HepG2 (cell line): ENCODE data around the gene SDHAF3. TPM values are rescaled to one million over a fixed set of nuclear protein-coding genes. Genes with fewer than 3 reads are reported as not detected.
A peak's percentile ranks its signal among the peaks of the same experiment; 100 is the strongest.

Experiments used
- ATAC-seq: fragments of 200-7000 bp; cut with Tn5 transposase; 3 replicates; pipeline ENCODE4 v1.9.1; 2020; ENCODE audit warnings: mild to moderate bottlenecking, moderate library complexity
- BruUV-seq: library from RNA; stranded (reverse); fragments of 400-500 nt; replicated peaks from 2 replicates; lab custom pipeline; 2021; lab: Mats Ljungman, UMichigan
- CTCF ChIA-PET: fragments of 300-600 bp; formaldehyde crosslinking; extraction: SDS; loops from one replicate; lab custom pipeline; 2021; ENCODE audit warnings: low total read pairs, inconsistent platforms, low intra/inter-chr PET ratio; lab: Yijun Ruan, JAX
- POLR2A ChIA-PET: fragments of 350-600 bp; sonication (Branson Sonifier 250); formaldehyde crosslinking; loops from one replicate; lab custom pipeline; 2020; ENCODE audit warnings: antibody characterized with exemption, inconsistent platforms; lab: Yijun Ruan, JAX
- DNase-seq: peaks from one replicate; pipeline ENCODE4 v3.0.0-alpha.2; 2015; ENCODE audit warnings: low spot score
- FAIRE-seq: peaks from 3 replicates; lab custom pipeline; 2011; peaks lifted over from hg19 to GRCh38; lab: Jason Lieb, UNC
- H2AFZ ChIP-seq: one replicate; pipeline ENCODE4 v1.6.1; 2011; ENCODE audit warnings: low read length, inconsistent platforms
- H3K27ac ChIP-seq: fragments of 300-600 bp; 3 replicates; pipeline ENCODE4 v1.8.0; 2011; ENCODE audit warnings: mixed run types, mild to moderate bottlenecking, mixed read lengths, low read length, inconsistent platforms; ENCODE audit not compliant: insufficient read depth; ENCODE audit errors: extremely low read length
- H3K27me3 ChIP-seq, 2 experiments: fragments of 200-600 bp in 1 of 2; 2 replicates in 1 of 2; 3 replicates in 1 of 2; pipeline versions ENCODE4 v1.6.0 to v1.8.0; 2011; ENCODE audit warnings: low read length in 2 of 2, mild to moderate bottlenecking in 2 of 2, moderate library complexity in 2 of 2, inconsistent platforms in 1 of 2; ENCODE audit not compliant: insufficient read depth in 2 of 2, control insufficient read depth in 1 of 2
- H3K36me3 ChIP-seq, 2 experiments: fragments of 200-600 bp in 1 of 2; replicated peaks in 1 of 2; 2 replicates in 1 of 2; 3 replicates in 1 of 2; pipeline versions ENCODE4 v1.5.1 to v1.8.0; 2011; ENCODE audit warnings: low read length in 2 of 2, inconsistent platforms in 1 of 2; ENCODE audit not compliant: insufficient read depth in 2 of 2, control insufficient read depth in 1 of 2
- H3K4me1 ChIP-seq: 2 replicates; pipeline ENCODE4 v1.5.1; 2012; ENCODE audit warnings: low read length, inconsistent platforms; ENCODE audit not compliant: insufficient read depth
- H3K4me2 ChIP-seq: 2 replicates; pipeline ENCODE4 v1.6.0; 2011; ENCODE audit warnings: low read depth, low read length, inconsistent platforms
- H3K4me3 ChIP-seq, 3 experiments: fragments of 200-600 bp in 1 of 3; sonication (generic), shearing (Covaris generic) in 1 of 3; replicated peaks in 1 of 3; 2 replicates each; pipeline ENCODE4 v1.5.1; 2011 to 2016; ENCODE audit warnings: low read length in 3 of 3, inconsistent platforms in 2 of 3, low read depth in 2 of 3, mild to moderate bottlenecking in 2 of 3, control low read depth in 1 of 3, mixed read lengths in 1 of 3; ENCODE audit not compliant: insufficient read depth in 1 of 3
- H3K79me2 ChIP-seq: one replicate; pipeline ENCODE4 v1.6.1; 2011; ENCODE audit warnings: low read length, inconsistent platforms; ENCODE audit not compliant: insufficient read depth
- H3K9ac ChIP-seq: 2 replicates; pipeline ENCODE4 v1.6.0; 2011; ENCODE audit warnings: mild to moderate bottlenecking, low read depth, low read length, inconsistent platforms; ENCODE audit not compliant: insufficient read depth
- H3K9me3 ChIP-seq: 2 replicates; pipeline ENCODE4 v1.5.1; 2012; ENCODE audit warnings: mild to moderate bottlenecking, low read length
- H4K20me1 ChIP-seq: 2 replicates; pipeline ENCODE4 v1.6.0; 2011; ENCODE audit warnings: inconsistent platforms, mild to moderate bottlenecking, low read length, moderate library complexity; ENCODE audit not compliant: insufficient read depth
- CHD2 ChIP-seq: IDR thresholded peaks from 2 replicates; pipeline ENCODE4 v1.6.1; 2011; ENCODE audit warnings: low read depth, low read length, improper control_type of control experiment
- GATA4 ChIP-seq: sonication (generic); IDR thresholded peaks from 2 replicates; pipeline ENCODE4 v1.6.1; 2016; ENCODE audit warnings: antibody characterized with exemption, low read depth, borderline replicate concordance
- HES4 ChIP-seq: sonication (generic); formaldehyde crosslinking; IDR thresholded peaks from 2 replicates; pipeline ENCODE4 v1.9.0; 2021; ENCODE audit warnings: mild to moderate bottlenecking, missing genetic modification reagents, borderline replicate concordance
- NFE2 ChIP-seq: sonication (generic); formaldehyde crosslinking; IDR thresholded peaks from 2 replicates; pipeline ENCODE4 v1.4.0; 2020; ENCODE audit warnings: missing genetic modification reagents
- PHF20 ChIP-seq: sonication (generic); formaldehyde crosslinking; IDR thresholded peaks from 2 replicates; pipeline ENCODE4 v1.5.0; 2020; ENCODE audit warnings: mild to moderate bottlenecking, missing genetic modification reagents
- RCOR2 ChIP-seq: IDR thresholded peaks from 2 replicates; pipeline ENCODE4 v1.6.1; 2016; ENCODE audit warnings: missing biosample characterization, missing genetic modification reagents
- SRSF1 ChIP-seq: fragments of 200-400 bp; formaldehyde crosslinking; optimal IDR thresholded peaks from 2 replicates; pipeline ENCODE3; 2017; ENCODE audit warnings: mild to moderate bottlenecking, low read depth, low read length, moderate library complexity
- TBP ChIP-seq: sonication (generic); formaldehyde crosslinking; IDR thresholded peaks from 2 replicates; pipeline ENCODE4 v1.5.0; 2020; ENCODE audit warnings: missing genetic modification reagents
- THAP11 ChIP-seq: IDR thresholded peaks from 2 replicates; pipeline ENCODE4 v1.6.1; 2016; ENCODE audit warnings: missing biosample characterization, missing genetic modification reagents
- ZFP1 ChIP-seq: IDR thresholded peaks from 2 replicates; pipeline ENCODE4 v1.6.1; 2016
- ZFP90 ChIP-seq: sonication (generic); formaldehyde crosslinking; IDR thresholded peaks from 2 replicates; pipeline ENCODE4 v1.8.0; 2022; ENCODE audit warnings: missing genetic modification reagents, mild to moderate bottlenecking, inconsistent platforms, borderline replicate concordance
- WGBS: methylation state at CpG from one replicate; pipeline ENCODE4 v1.1.6; 2017; ENCODE audit warnings: low lambda C conversion rate; 5-methylcytosine and 5-hydroxymethylcytosine counted together
- in situ Hi-C: cut with HindIII; loops from 2 replicates; pipeline ENCODE4 v1.10.0; 2017; ENCODE audit warnings: low pct_unique_long_range_greater_than_20kb; ENCODE audit not compliant: extremely low pct_ligation_motif_present
- intact Hi-C: fragments of 100-400 bp; cut with micrococcal nuclease; formaldehyde crosslinking; loops from one replicate; pipeline ENCODE4 v1.10.0; 2022; ENCODE audit not compliant: unreplicated experiment
- polyA plus RNA-seq, 8 experiments: library from polyadenylated mRNA; depleted of rRNA in 3 of 8; stranded (reverse) in 7 of 8; unstranded in 1 of 8; fragments of >200 nt; fragmentation: Illumina TruSeq in 4 of 8; extraction: Trizol in 4 of 8; gene quantifications; 2 replicates each; pipeline versions ENCODE4 v1.2.1 to v1.2.3, GENCODE V29; 2011 to 2016; ENCODE audit warnings: low read depth in 4 of 8, missing spikeins in 1 of 8, mixed read lengths in 1 of 8; ENCODE audit not compliant: insufficient read depth in 1 of 8
- total RNA-seq, 5 experiments: library from RNA; depleted of rRNA; stranded (reverse); fragments of >200 nt; fragmentation: Illumina TruSeq; extraction: Trizol; gene quantifications; 2 replicates each; pipeline ENCODE4 v1.2.3, GENCODE V29; 2016; ENCODE audit warnings: low read depth in 1 of 5
- TF ChIP-seq, protein P1 (sequence below): sonication (generic); formaldehyde crosslinking; IDR thresholded peaks from 2 replicates; pipeline ENCODE4 v1.5.0; 2020; ENCODE audit warnings: mild to moderate bottlenecking, missing genetic modification reagents, borderline replicate concordance
- TF ChIP-seq, protein P2 (sequence below): sonication (generic); formaldehyde crosslinking; IDR thresholded peaks from 2 replicates; pipeline ENCODE4 v1.5.0; 2020; ENCODE audit warnings: mild to moderate bottlenecking, missing genetic modification reagents

Gene SDHAF3
- total and polyA plus RNA-seq, 2 of the 13 experiments (the other 11 are each of a cell fraction or from before 2014, with no cell fraction given) = 15.2 to 32.6 TPM

DNA sequence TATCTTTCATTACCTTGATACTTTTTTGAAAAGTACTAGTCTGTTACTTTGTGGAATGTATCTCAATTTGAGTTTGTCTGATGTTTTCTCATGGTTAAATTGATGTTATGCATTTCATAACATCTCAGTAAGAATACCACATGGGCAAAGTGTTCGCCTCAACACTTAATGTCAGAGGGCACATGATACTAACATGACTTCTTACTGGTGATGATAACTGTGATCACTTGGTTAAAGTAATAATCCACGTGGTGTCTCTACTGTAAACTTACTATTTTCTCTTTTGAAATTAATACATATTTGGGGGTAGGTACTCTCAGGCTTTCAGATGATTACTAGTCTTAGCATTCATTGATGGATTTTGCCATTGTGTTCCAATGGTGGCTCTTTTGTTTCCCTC lies 2.2 kb downstream of the SDHAF3 start:
- Histone ChIP-seq H3K4me2 (peak overlapping the region; percentile 83), H3K4me1 (peaks cover 30% of the 10 kb centered on the region), H3K4me3 (peak overlapping the region in 1 of 3 experiments; percentile 15; a peak in 2 of 6 replicates), H3K27ac (no peak overlapping the region), H3K9me3 (no peaks in the 10 kb centered on the region), H4K20me1 (no peaks in the 10 kb centered on the region), H3K27me3 (no peaks in the 10 kb centered on the region; a peak in 1 of 5 replicates), H3K79me2 (peaks cover 48% of the 10 kb centered on the region), H3K36me3 (no peaks in the 10 kb centered on the region), H3K9ac (no peak overlapping the region), H2AFZ (no peak overlapping the region)
- FAIRE-seq = no peak
- TF ChIP-seq CHD2 (no peak), GATA4 (no peak), ZFP90 (no peak), HES4 (CRISPR knock-in tag) (no peak), SRSF1 (no peak), TBP (CRISPR knock-in tag) (no peak), ZFP1 (CRISPR knock-in tag) (no peak), PHF20 (CRISPR knock-in tag) (no peak), THAP11 (CRISPR knock-in tag) (no peak), NFE2 (CRISPR knock-in tag) (no peak), RCOR2 (no peak)
- TF ChIP-seq, protein P1, sequence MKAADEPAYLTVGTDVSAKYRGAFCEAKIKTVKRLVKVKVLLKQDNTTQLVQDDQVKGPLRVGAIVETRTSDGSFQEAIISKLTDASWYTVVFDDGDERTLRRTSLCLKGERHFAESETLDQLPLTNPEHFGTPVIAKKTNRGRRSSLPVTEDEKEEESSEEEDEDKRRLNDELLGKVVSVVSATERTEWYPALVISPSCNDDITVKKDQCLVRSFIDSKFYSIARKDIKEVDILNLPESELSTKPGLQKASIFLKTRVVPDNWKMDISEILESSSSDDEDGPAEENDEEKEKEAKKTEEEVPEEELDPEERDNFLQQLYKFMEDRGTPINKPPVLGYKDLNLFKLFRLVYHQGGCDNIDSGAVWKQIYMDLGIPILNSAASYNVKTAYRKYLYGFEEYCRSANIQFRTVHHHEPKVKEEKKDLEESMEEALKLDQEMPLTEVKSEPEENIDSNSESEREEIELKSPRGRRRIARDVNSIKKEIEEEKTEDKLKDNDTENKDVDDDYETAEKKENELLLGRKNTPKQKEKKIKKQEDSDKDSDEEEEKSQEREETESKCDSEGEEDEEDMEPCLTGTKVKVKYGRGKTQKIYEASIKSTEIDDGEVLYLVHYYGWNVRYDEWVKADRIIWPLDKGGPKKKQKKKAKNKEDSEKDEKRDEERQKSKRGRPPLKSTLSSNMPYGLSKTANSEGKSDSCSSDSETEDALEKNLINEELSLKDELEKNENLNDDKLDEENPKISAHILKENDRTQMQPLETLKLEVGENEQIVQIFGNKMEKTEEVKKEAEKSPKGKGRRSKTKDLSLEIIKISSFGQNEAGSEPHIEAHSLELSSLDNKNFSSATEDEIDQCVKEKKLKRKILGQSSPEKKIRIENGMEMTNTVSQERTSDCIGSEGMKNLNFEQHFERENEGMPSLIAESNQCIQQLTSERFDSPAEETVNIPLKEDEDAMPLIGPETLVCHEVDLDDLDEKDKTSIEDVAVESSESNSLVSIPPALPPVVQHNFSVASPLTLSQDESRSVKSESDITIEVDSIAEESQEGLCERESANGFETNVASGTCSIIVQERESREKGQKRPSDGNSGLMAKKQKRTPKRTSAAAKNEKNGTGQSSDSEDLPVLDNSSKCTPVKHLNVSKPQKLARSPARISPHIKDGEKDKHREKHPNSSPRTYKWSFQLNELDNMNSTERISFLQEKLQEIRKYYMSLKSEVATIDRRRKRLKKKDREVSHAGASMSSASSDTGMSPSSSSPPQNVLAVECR (CRISPR knock-in tag) = no peak
- TF ChIP-seq, protein P2, sequence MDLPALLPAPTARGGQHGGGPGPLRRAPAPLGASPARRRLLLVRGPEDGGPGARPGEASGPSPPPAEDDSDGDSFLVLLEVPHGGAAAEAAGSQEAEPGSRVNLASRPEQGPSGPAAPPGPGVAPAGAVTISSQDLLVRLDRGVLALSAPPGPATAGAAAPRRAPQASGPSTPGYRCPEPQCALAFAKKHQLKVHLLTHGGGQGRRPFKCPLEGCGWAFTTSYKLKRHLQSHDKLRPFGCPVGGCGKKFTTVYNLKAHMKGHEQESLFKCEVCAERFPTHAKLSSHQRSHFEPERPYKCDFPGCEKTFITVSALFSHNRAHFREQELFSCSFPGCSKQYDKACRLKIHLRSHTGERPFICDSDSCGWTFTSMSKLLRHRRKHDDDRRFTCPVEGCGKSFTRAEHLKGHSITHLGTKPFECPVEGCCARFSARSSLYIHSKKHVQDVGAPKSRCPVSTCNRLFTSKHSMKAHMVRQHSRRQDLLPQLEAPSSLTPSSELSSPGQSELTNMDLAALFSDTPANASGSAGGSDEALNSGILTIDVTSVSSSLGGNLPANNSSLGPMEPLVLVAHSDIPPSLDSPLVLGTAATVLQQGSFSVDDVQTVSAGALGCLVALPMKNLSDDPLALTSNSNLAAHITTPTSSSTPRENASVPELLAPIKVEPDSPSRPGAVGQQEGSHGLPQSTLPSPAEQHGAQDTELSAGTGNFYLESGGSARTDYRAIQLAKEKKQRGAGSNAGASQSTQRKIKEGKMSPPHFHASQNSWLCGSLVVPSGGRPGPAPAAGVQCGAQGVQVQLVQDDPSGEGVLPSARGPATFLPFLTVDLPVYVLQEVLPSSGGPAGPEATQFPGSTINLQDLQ (CRISPR knock-in tag) = no peak
- no TSS peak for BruUV-seq
- in situ Hi-C loops (loop anchor here (10.0 kb wide), 1 partner anchor 725 kb away; no protein-coding TSS in a partner anchor), intact Hi-C loops (no loop called here)
- CTCF ChIA-PET = no interaction called here
- no peak for ATAC-seq
- POLR2A ChIA-PET = no interaction called here
- WGBS = 97% methylated on average over 2 of the region's 2 CpGs
- DNase-seq = no peak
